Measurements from ENCODE around the gene FASTKD1.
A peak's percentile ranks its signal among the peaks of the same experiment; 100 is the strongest.
"Not testable (repeated sequence)": the region's sequence is repeated elsewhere in the genome, so short reads cannot be mapped to it uniquely, and the experiment has no call there.

Gene FASTKD1

GRCh38 chr2:169570752-169571151, 2.9 kb downstream of the FASTKD1 start:
- not testable (repeated sequence) for DNase-seq

- DNase-seq: no peak
Measured at GRCh38 chr2:169569948-169570347, 3.7 kb downstream of the FASTKD1 start.

- DNase-seq: no peak
Measured at GRCh38 chr2:169565686-169566085, 8.0 kb downstream of the FASTKD1 start.

GRCh38 chr2:169562519-169562918, 11.1 kb downstream of the FASTKD1 start:
- no peak for DNase-seq

GRCh38 chr2:169562084-169562483, 11.6 kb downstream of the FASTKD1 start:
- DNase-seq: not testable (repeated sequence)

GRCh38 chr2:169561364-169561763, 12.3 kb downstream of the FASTKD1 start:
- no peak for DNase-seq

- DNase-seq: no peak
Measured at GRCh38 chr2:169546756-169547155, 26.9 kb downstream of the FASTKD1 start.

- DNase-seq: no peak
Measured at GRCh38 chr2:169542433-169542832, 31.2 kb downstream of the FASTKD1 start.

GRCh38 chr2:169540146-169540545, 33.5 kb downstream of the FASTKD1 start:
- no peak for DNase-seq

GRCh38 chr2:169539460-169539859, 34.2 kb downstream of the FASTKD1 start:
- not testable (repeated sequence) for DNase-seq

GRCh38 chr2:169528271-169528701, 45.4 kb downstream of the FASTKD1 start:
- peak; percentile 46 for DNase-seq

- DNase-seq: no peak
Measured at GRCh38 chr2:169526451-169526850, 47.2 kb downstream of the FASTKD1 start.

GRCh38 chr2:169525434-169525833, 48.2 kb downstream of the FASTKD1 start:
- DNase-seq: no peak

- DNase-seq: no peak
Measured at GRCh38 chr2:169523681-169524080, 50.0 kb downstream of the FASTKD1 start.

GRCh38 chr2:169520896-169521295, 52.8 kb downstream of the FASTKD1 start:
- no peak for DNase-seq

GRCh38 chr2:169516488-169516995, 57.1 kb downstream of the FASTKD1 start:
- not testable (repeated sequence) for DNase-seq

GRCh38 chr2:169514758-169515157, 58.9 kb downstream of the FASTKD1 start:
- peak; percentile 15 for DNase-seq

GRCh38 chr2:169513926-169514325, 59.7 kb downstream of the FASTKD1 start:
- DNase-seq: no peak

GRCh38 chr2:169513094-169513493, 60.6 kb downstream of the FASTKD1 start:
- no peak for DNase-seq

GRCh38 chr2:169512525-169512924, 61.1 kb downstream of the FASTKD1 start:
- DNase-seq: no peak

- no peak for DNase-seq
Measured at GRCh38 chr2:169511818-169512217, 61.8 kb downstream of the FASTKD1 start.

GRCh38 chr2:169510496-169510895, 63.2 kb downstream of the FASTKD1 start:
- no peak for DNase-seq

- DNase-seq: peak; percentile 33
Measured at GRCh38 chr2:169509955-169510354, 63.7 kb downstream of the FASTKD1 start.

- DNase-seq: no peak
Measured at GRCh38 chr2:169509298-169509885, 64.3 kb downstream of the FASTKD1 start, which contains the start of gene KLHL41. Gene KLHL41, plus strand, starts transcription at chr2:169509702. Its CDS starts 77 bp downstream, at chr2:169509779.

GRCh38 chr2:169507698-169508097, 66.0 kb downstream of the FASTKD1 start:
- peak; percentile 38 for DNase-seq
